Measurements from ENCODE around the gene PLVAP. TPM values are rescaled to one million over a fixed set of nuclear protein-coding genes. Genes with fewer than 3 reads are reported as not detected.

PLVAP gene
- total and polyA plus RNA-seq, 9 of the 15 experiments (the other 6 are each of a cell fraction or from before 2014, with no cell fraction given): 0.09 to 0.84 (median 0.51) TPM; not detected in 4

DNA sequence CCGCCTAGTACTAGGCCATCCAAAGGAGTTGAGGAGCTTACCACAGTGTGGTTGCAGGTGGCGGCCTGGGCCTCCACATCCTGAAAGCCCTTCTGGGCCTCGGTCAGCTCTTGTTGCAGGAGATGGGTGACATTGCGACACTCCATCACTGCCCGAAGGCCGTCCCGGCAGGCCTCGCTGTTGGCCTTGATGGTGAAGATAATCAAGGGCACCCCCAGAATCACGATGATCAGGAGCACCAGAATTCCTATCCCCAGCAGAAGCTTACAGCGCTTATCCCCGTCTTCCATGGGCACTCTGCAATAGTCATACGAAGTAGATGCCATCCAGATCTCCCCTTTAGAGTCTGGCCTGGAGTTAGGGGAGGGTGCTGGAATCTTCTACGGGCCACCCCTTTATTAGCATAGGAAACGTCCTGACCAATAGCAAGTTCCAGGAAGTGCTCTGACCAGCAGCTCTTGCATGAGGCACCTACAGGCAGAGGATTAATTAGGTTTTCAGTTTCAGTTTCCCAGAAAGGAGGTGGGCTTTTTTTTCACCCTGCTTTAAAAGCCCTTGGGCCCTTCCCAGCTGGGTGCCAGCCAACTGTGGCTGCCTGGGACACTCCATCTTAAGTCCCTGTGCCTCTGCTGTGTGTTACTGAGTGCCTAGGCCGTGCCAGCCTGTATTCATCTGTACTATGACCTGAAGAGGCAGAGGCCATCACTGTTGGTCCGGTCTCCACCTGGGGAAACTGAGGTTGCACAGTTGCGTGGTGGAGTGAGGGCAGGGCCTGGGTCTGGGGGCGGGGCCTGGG is 28.3 kb upstream of the PLVAP start, which contains the start of gene BST2 (continued):
- TF ChIP-seq, protein P1, sequence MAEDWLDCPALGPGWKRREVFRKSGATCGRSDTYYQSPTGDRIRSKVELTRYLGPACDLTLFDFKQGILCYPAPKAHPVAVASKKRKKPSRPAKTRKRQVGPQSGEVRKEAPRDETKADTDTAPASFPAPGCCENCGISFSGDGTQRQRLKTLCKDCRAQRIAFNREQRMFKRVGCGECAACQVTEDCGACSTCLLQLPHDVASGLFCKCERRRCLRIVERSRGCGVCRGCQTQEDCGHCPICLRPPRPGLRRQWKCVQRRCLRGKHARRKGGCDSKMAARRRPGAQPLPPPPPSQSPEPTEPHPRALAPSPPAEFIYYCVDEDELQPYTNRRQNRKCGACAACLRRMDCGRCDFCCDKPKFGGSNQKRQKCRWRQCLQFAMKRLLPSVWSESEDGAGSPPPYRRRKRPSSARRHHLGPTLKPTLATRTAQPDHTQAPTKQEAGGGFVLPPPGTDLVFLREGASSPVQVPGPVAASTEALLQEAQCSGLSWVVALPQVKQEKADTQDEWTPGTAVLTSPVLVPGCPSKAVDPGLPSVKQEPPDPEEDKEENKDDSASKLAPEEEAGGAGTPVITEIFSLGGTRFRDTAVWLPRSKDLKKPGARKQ (CRISPR knock-in tag; IDR thresholded peaks at IDR 0.05): no peak
- TF ChIP-seq FUS (optimal IDR thresholded peaks at IDR 0.05; ENCODE audit: low read depth, low read length) (no peak), HIVEP1 (CRISPR knock-in tag; IDR thresholded peaks at IDR 0.05) (no peak), FOXJ2 (tag; IDR thresholded peaks at IDR 0.05) (no peak), KAT2B (IDR thresholded peaks at IDR 0.05; ENCODE audit: low read depth, low read length) (no peak), MECOM (CRISPR knock-in tag; IDR thresholded peaks at IDR 0.05) (no peak), SNIP1 (IDR thresholded peaks at IDR 0.05; ENCODE audit: low read depth) (no peak), MAFF (IDR thresholded peaks at IDR 0.05; ENCODE audit: low read length) (no peak), NR1H2 (CRISPR knock-in tag; IDR thresholded peaks at IDR 0.05) (0 out of 2 replicates have a peak, but pooled peaks have one; percentile 45), MTF1 (CRISPR knock-in tag; IDR thresholded peaks at IDR 0.05; ENCODE audit: borderline replicate concordance) (no peak), PTRF (tag; IDR thresholded peaks at IDR 0.05) (no peak), ZNF507 (tag; conservative IDR thresholded peaks at IDR 0.05) (no peak), TAF7 (tag; IDR thresholded peaks at IDR 0.05) (no peak), ARID2 (IDR thresholded peaks at IDR 0.05) (no peak)
- TF ChIP-seq, protein P2, sequence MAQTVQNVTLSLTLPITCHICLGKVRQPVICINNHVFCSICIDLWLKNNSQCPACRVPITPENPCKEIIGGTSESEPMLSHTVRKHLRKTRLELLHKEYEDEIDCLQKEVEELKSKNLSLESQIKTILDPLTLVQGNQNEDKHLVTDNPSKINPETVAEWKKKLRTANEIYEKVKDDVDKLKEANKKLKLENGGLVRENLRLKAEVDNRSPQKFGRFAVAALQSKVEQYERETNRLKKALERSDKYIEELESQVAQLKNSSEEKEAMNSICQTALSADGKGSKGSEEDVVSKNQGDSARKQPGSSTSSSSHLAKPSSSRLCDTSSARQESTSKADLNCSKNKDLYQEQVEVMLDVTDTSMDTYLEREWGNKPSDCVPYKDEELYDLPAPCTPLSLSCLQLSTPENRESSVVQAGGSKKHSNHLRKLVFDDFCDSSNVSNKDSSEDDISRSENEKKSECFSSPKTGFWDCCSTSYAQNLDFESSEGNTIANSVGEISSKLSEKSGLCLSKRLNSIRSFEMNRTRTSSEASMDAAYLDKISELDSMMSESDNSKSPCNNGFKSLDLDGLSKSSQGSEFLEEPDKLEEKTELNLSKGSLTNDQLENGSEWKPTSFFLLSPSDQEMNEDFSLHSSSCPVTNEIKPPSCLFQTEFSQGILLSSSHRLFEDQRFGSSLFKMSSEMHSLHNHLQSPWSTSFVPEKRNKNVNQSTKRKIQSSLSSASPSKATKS (CRISPR knock-in tag; IDR thresholded peaks at IDR 0.05): no peak
- TF ChIP-seq, protein P3, sequence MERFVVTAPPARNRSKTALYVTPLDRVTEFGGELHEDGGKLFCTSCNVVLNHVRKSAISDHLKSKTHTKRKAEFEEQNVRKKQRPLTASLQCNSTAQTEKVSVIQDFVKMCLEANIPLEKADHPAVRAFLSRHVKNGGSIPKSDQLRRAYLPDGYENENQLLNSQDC (CRISPR knock-in tag; IDR thresholded peaks at IDR 0.05): no peak
- TF ChIP-seq, protein P4, sequence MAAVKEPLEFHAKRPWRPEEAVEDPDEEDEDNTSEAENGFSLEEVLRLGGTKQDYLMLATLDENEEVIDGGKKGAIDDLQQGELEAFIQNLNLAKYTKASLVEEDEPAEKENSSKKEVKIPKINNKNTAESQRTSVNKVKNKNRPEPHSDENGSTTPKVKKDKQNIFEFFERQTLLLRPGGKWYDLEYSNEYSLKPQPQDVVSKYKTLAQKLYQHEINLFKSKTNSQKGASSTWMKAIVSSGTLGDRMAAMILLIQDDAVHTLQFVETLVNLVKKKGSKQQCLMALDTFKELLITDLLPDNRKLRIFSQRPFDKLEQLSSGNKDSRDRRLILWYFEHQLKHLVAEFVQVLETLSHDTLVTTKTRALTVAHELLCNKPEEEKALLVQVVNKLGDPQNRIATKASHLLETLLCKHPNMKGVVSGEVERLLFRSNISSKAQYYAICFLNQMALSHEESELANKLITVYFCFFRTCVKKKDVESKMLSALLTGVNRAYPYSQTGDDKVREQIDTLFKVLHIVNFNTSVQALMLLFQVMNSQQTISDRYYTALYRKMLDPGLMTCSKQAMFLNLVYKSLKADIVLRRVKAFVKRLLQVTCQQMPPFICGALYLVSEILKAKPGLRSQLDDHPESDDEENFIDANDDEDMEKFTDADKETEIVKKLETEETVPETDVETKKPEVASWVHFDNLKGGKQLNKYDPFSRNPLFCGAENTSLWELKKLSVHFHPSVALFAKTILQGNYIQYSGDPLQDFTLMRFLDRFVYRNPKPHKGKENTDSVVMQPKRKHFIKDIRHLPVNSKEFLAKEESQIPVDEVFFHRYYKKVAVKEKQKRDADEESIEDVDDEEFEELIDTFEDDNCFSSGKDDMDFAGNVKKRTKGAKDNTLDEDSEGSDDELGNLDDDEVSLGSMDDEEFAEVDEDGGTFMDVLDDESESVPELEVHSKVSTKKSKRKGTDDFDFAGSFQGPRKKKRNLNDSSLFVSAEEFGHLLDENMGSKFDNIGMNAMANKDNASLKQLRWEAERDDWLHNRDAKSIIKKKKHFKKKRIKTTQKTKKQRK (IDR thresholded peaks at IDR 0.05; ENCODE audit: borderline replicate concordance, low read depth, low read length): no peak
- TF ChIP-seq, protein P5, sequence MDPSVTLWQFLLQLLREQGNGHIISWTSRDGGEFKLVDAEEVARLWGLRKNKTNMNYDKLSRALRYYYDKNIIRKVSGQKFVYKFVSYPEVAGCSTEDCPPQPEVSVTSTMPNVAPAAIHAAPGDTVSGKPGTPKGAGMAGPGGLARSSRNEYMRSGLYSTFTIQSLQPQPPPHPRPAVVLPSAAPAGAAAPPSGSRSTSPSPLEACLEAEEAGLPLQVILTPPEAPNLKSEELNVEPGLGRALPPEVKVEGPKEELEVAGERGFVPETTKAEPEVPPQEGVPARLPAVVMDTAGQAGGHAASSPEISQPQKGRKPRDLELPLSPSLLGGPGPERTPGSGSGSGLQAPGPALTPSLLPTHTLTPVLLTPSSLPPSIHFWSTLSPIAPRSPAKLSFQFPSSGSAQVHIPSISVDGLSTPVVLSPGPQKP (CRISPR knock-in tag; IDR thresholded peaks at IDR 0.05): no peak

Data from K562 (cell line).